ENCODE measurements around the gene ARPC1B.
A peak's percentile ranks its signal among the peaks of the same experiment; 100 is the strongest.
"Not testable (repeated sequence)": the region's sequence is repeated elsewhere in the genome, so short reads cannot be mapped to it uniquely, and the experiment has no call there.

Gene ARPC1B

GRCh38 chr7:99374111-99375064 lies at the start of gene ARPC1B:
Gene ARPC1B, plus strand, starts transcription at chr7:99374730. Its CDS starts 10,985 bp downstream, at chr7:99385715.
- DNase-seq = peak; percentile 54

- no peak for DNase-seq
Measured at GRCh38 chr7:99325001-99325493, 49.5 kb upstream of the ARPC1B start.

GRCh38 chr7:99325592-99326407 lies 48.7 kb upstream of the ARPC1B start, which contains the start of gene ARPC1A:
Gene ARPC1A, plus strand, starts transcription at chr7:99325898. Its CDS starts 7,456 bp downstream, at chr7:99333354.
- peak; percentile 81 for DNase-seq

GRCh38 chr7:99326408-99326782 lies 48.1 kb upstream of the ARPC1B start:
- DNase-seq = no peak

- peak; percentile 97 for DNase-seq
Measured at GRCh38 chr7:99330314-99330961, 44.1 kb upstream of the ARPC1B start.

- DNase-seq = no peak
Measured at GRCh38 chr7:99331002-99331401, 43.5 kb upstream of the ARPC1B start.

- no peak for DNase-seq
Measured at GRCh38 chr7:99339595-99339994, 34.9 kb upstream of the ARPC1B start.

GRCh38 chr7:99340659-99341058 lies 33.9 kb upstream of the ARPC1B start:
- no peak for DNase-seq

- DNase-seq = no peak
Measured at GRCh38 chr7:99344061-99344647, 30.4 kb upstream of the ARPC1B start.

- not testable (repeated sequence) for DNase-seq
Measured at GRCh38 chr7:99350641-99351040, 23.9 kb upstream of the ARPC1B start.

- no peak for DNase-seq
Measured at GRCh38 chr7:99352247-99352646, 22.3 kb upstream of the ARPC1B start.

- no peak for DNase-seq
Measured at GRCh38 chr7:99355098-99355497, 19.4 kb upstream of the ARPC1B start.

- DNase-seq = no peak
Measured at GRCh38 chr7:99357701-99358490, 16.6 kb upstream of the ARPC1B start.

- DNase-seq = not testable (repeated sequence)
Measured at GRCh38 chr7:99358521-99358920, 16.0 kb upstream of the ARPC1B start.

GRCh38 chr7:99359465-99360154 lies 14.9 kb upstream of the ARPC1B start:
- no peak for DNase-seq

GRCh38 chr7:99362801-99363200 lies 11.7 kb upstream of the ARPC1B start:
- DNase-seq = no peak

GRCh38 chr7:99363286-99363685 lies 11.2 kb upstream of the ARPC1B start:
- no peak for DNase-seq

- no peak for DNase-seq
Measured at GRCh38 chr7:99365318-99366141, 9.0 kb upstream of the ARPC1B start.

- no peak for DNase-seq
Measured at GRCh38 chr7:99366646-99367045, 7.9 kb upstream of the ARPC1B start.

GRCh38 chr7:99368750-99369389 lies 5.7 kb upstream of the ARPC1B start:
- DNase-seq = no peak

Data from GF-D8 (cell line).